ENCODE measurements around the gene SLC8A1. TPM values are rescaled to one million over a fixed set of nuclear protein-coding genes. Genes with fewer than 3 reads are reported as not detected.

The SLC8A1 gene
- total RNA-seq, 1 donor: 39.1 TPM

GRCh38 chr2:40097691-40098385 is 354.1 kb downstream of the SLC8A1 start:
- peak; percentile 80 for DNase-seq (ENCODE audit: low read depth)
- TF ChIP-seq CTCF (IDR thresholded peaks at IDR 0.05; ENCODE audit: insufficient read depth, low read length): no peak
- H3K4me3 ChIP-seq (ENCODE audit: low read depth, low read length): no peak overlapping the region

DNA sequence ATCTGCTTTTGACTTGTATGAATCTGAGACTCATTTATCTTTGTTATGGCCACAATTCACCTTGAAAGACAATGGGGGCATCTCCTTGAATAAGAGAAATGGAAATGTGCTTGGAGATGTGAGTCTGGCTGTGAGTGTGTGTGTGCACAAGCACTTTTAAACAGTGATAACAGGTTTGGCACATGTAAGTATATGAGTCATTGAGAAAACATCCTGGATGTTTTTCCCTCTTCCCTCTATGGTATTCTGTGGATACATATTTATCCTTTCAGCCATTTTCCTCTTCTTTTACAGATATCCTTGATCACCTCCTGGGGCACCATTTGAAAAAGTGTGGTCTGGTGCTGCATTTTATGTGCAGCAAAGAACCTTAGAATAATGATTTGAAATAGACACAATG is 355.5 kb downstream of the SLC8A1 start:
- H3K4me3 ChIP-seq (ENCODE audit: low read depth, low read length): no peak overlapping the region
- no peak for TF ChIP-seq CTCF (IDR thresholded peaks at IDR 0.05; ENCODE audit: insufficient read depth, low read length)
- DNase-seq (ENCODE audit: low read depth): peak; percentile 78

DNA sequence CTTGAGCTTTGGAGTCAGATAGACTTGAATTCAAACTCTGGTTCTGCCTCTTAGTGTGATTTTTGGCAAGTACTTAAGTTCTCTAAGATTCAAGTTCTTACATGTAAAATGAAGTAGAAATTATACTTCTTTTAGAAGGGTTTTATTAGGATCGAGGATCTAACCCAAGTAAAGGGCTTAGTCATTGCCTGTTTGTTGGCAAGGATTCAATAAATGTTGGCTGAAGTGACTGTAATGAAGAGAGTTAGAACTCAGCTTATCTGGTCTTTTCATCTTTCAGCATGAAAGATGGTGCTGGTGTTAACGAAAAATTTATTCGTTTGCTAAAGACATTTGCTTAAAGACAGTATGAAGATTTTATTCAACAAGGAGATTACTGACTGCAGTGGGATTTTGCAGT is 356.9 kb downstream of the SLC8A1 start:
- DNase-seq (ENCODE audit: low read depth): peak; percentile 93
- TF ChIP-seq CTCF (IDR thresholded peaks at IDR 0.05; ENCODE audit: insufficient read depth, low read length): no peak
- no peak overlapping the region for H3K4me3 ChIP-seq (ENCODE audit: low read depth, low read length)

GRCh38 chr2:40094451-40094850 is 357.4 kb downstream of the SLC8A1 start:
- TF ChIP-seq CTCF (IDR thresholded peaks at IDR 0.05; ENCODE audit: insufficient read depth, low read length): no peak
- DNase-seq (ENCODE audit: low read depth): peak; percentile 8

DNA sequence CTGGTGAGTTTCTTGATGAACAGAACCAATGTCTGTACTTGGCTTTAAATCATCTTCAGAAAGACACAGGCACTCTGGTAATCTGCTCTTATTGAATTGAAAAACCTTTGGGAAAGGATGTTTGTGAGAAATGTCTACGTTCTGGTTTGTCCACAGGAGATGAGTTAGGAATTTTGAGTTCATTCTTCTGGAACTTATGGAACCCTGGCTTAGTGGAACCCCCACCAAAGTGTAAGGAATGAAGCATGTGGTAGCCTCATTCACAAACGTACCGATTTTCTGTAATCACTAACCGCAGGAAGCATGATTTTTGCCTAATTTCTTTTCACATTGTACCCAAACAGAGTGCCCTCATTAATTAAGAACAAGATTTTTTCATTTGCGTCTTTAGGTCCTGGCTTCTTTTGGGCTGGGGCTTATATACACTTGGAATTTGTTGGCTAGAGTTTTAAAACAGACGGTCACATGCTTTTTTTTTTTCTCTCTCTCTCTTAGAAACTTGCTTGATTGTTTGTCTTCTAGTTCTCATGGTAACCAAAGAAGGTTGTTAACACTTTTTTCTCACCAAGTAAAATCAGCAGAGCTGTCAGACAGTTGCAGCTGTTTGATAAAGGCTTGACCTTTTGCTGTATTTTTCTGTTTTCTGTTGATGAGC is 358.7 kb downstream of the SLC8A1 start:
- TF ChIP-seq CTCF (IDR thresholded peaks at IDR 0.05; ENCODE audit: insufficient read depth, low read length): no peak
- peak; percentile 32 for DNase-seq (ENCODE audit: low read depth)

More at GRCh38 chr2:40094451-40094850, 357.4 kb downstream of the SLC8A1 start:
- no peak overlapping the region for H3K4me3 ChIP-seq (ENCODE audit: low read depth, low read length)

GRCh38 chr2:40090044-40090443 is 361.8 kb downstream of the SLC8A1 start:
- no peak for TF ChIP-seq CTCF (IDR thresholded peaks at IDR 0.05; ENCODE audit: insufficient read depth, low read length)
- no peak for DNase-seq (ENCODE audit: low read depth)
- no peak overlapping the region for H3K4me3 ChIP-seq (ENCODE audit: low read depth, low read length)

More for the DNA sequence above, 358.7 kb downstream of the SLC8A1 start:
- H3K4me3 ChIP-seq (ENCODE audit: low read depth, low read length): no peak overlapping the region
